GM11168 (cell line): Measurements from ENCODE around the gene SPINK4.

Experiments
- in situ Hi-C: fragments of 300-500 bp; cut with MboI; formaldehyde crosslinking; loops from one replicate; pipeline ENCODE4 v1.12.0; 2022; ENCODE audit warnings: low sequenced_read_pairs; ENCODE audit not compliant: unreplicated experiment

SPINK4 gene

GRCh38 chr9:33239921-33240320 lies at the start of gene SPINK4:
Gene SPINK4, plus strand, starts transcription at chr9:33240167. Its CDS starts 42 bp downstream, at chr9:33240209.
- in situ Hi-C loops, result no loop called here

- in situ Hi-C loops, result no loop called here
Observed at GRCh38 chr9:33192493-33193255, 47.3 kb upstream of the SPINK4 start.

- in situ Hi-C loops, result no loop called here
Observed at GRCh38 chr9:33193818-33194217, 46.1 kb upstream of the SPINK4 start.

- in situ Hi-C loops, result no loop called here
Observed at GRCh38 chr9:33196736-33197135, 43.2 kb upstream of the SPINK4 start.

- in situ Hi-C loops, result no loop called here
Observed at GRCh38 chr9:33197279-33198152, 42.5 kb upstream of the SPINK4 start.

GRCh38 chr9:33198165-33198564 lies 41.8 kb upstream of the SPINK4 start:
- in situ Hi-C loops, result no loop called here

- in situ Hi-C loops, result no loop called here
Observed at GRCh38 chr9:33202018-33202417, 37.9 kb upstream of the SPINK4 start.

GRCh38 chr9:33202552-33203201 lies 37.3 kb upstream of the SPINK4 start:
- in situ Hi-C loops, result no loop called here

- in situ Hi-C loops, result no loop called here
Observed at GRCh38 chr9:33209394-33209793, 30.6 kb upstream of the SPINK4 start.

GRCh38 chr9:33210006-33210715 lies 29.8 kb upstream of the SPINK4 start:
- in situ Hi-C loops, result no loop called here

GRCh38 chr9:33211695-33212393 lies 28.1 kb upstream of the SPINK4 start:
- in situ Hi-C loops, result no loop called here

GRCh38 chr9:33220681-33221567 lies 19.0 kb upstream of the SPINK4 start:
- in situ Hi-C loops, result loop anchor here (5.0 kb wide), 1 partner anchor 139 kb away; no protein-coding TSS in a partner anchor

GRCh38 chr9:33221568-33221884 lies 18.4 kb upstream of the SPINK4 start:
- in situ Hi-C loops, result loop anchor here (5.0 kb wide), 1 partner anchor 139 kb away; no protein-coding TSS in a partner anchor

GRCh38 chr9:33222031-33222430 lies 17.9 kb upstream of the SPINK4 start:
- in situ Hi-C loops, result loop anchor here (5.0 kb wide), 1 partner anchor 140 kb away; no protein-coding TSS in a partner anchor

- in situ Hi-C loops, result loop anchor here (5.0 kb wide), 1 partner anchor 141 kb away; no protein-coding TSS in a partner anchor
Observed at GRCh38 chr9:33223696-33224095, 16.3 kb upstream of the SPINK4 start.

- in situ Hi-C loops, result no loop called here
Observed at GRCh38 chr9:33225319-33226147, 14.4 kb upstream of the SPINK4 start.

- in situ Hi-C loops, result no loop called here
Observed at GRCh38 chr9:33227008-33227398, 13.0 kb upstream of the SPINK4 start.

GRCh38 chr9:33227741-33228140 lies 12.2 kb upstream of the SPINK4 start:
- in situ Hi-C loops, result no loop called here
